Measurements from ENCODE around the gene GNG12. TPM values are rescaled to one million over a fixed set of nuclear protein-coding genes. Genes with fewer than 3 reads are reported as not detected.

Gene GNG12
- total RNA-seq, 1 experiment from 2014 or later = 14.3 TPM

DNA sequence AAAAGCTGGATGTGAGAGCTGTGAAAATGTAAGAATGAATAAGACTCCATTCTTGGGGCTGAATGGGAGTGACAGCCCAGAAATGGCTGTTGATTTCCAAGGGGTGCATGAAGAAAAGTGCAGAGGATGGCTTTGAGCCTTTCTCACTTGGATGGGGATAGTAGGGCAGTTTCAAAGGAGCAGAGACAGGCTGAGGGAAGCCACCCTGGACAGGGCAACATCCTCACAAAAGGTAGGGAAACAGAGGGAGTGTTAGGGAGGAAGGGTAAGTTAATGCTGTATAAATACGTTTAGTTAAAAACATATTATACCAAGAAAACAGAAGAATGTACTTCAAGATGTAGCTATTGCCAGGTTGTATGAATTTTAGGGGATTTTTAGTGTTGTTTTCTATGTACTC is 110.1 kb downstream of the GNG12 start:
- Histone ChIP-seq H2BK5ac (ENCODE audit: insufficient read length, low read length) (no peak overlapping the region), H3K4me1 (ENCODE audit: insufficient read depth, low read length) (peaks cover 3% of the 10 kb centered on the region), H2BK12ac (ENCODE audit: insufficient read length, low read depth, low read length) (no peak overlapping the region), H3T11ph (ENCODE audit: low read length) (no peak overlapping the region), H3K56ac (ENCODE audit: insufficient read length, low read depth, low read length) (no peak overlapping the region), H3K27me3 (ENCODE audit: insufficient read depth, low read length) (no peaks in the 10 kb centered on the region), H3K18ac (ENCODE audit: insufficient read length, low read depth, low read length) (no peak overlapping the region), H3K9me3 (ENCODE audit: control insufficient read depth, low read depth, low read length) (no peaks in the 10 kb centered on the region), H2BK15ac (ENCODE audit: low read depth, low read length) (no peak overlapping the region), H3K79me1 (ENCODE audit: insufficient read depth, low read depth, low read length, poor library complexity, severe bottlenecking) (no peaks in the 10 kb centered on the region), H2AK5ac (ENCODE audit: insufficient read length, low read length) (no peak overlapping the region), H3K23ac (ENCODE audit: insufficient read length, low read depth, low read length) (no peak overlapping the region), H4K20me1 (ENCODE audit: control insufficient read depth, insufficient read depth, insufficient read length) (no peaks in the 10 kb centered on the region), H2BK20ac (ENCODE audit: low read depth, low read length, poor library complexity, severe bottlenecking) (no peak overlapping the region), H2BK120ac (ENCODE audit: low read depth, low read length, poor library complexity, severe bottlenecking) (no peak overlapping the region), H3K14ac (ENCODE audit: insufficient read depth, low read length) (no peak overlapping the region), H2AFZ (ENCODE audit: low read length) (no peak overlapping the region), H3K4ac (ENCODE audit: low read depth, low read length) (no peak overlapping the region), H4K5ac (ENCODE audit: insufficient read length, low read depth, low read length) (no peak overlapping the region), H4K91ac (ENCODE audit: insufficient read length, low read depth, low read length) (no peak overlapping the region), H3K4me2 (ENCODE audit: insufficient read depth, insufficient read length, low read length) (no peak overlapping the region), H3K9ac (ENCODE audit: extremely low read depth, insufficient read length, low read length) (no peak overlapping the region), H3K27ac (ENCODE audit: insufficient read length, low read depth, low read length) (no peak overlapping the region), H4K8ac (replicated peaks; ENCODE audit: insufficient read length, low read depth, low read length) (no peak overlapping the region), H3K79me2 (ENCODE audit: insufficient read depth, low read length) (no peaks in the 10 kb centered on the region), H3K23me2 (ENCODE audit: insufficient read length, low read depth, low read length, poor library complexity, severe bottlenecking) (no peaks in the 10 kb centered on the region)
- TF ChIP-seq, protein P1, sequence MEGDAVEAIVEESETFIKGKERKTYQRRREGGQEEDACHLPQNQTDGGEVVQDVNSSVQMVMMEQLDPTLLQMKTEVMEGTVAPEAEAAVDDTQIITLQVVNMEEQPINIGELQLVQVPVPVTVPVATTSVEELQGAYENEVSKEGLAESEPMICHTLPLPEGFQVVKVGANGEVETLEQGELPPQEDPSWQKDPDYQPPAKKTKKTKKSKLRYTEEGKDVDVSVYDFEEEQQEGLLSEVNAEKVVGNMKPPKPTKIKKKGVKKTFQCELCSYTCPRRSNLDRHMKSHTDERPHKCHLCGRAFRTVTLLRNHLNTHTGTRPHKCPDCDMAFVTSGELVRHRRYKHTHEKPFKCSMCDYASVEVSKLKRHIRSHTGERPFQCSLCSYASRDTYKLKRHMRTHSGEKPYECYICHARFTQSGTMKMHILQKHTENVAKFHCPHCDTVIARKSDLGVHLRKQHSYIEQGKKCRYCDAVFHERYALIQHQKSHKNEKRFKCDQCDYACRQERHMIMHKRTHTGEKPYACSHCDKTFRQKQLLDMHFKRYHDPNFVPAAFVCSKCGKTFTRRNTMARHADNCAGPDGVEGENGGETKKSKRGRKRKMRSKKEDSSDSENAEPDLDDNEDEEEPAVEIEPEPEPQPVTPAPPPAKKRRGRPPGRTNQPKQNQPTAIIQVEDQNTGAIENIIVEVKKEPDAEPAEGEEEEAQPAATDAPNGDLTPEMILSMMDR (conservative IDR thresholded peaks at IDR 0.05) = no peak
- Mint-ChIP-seq H3K36me3 (ENCODE audit: insufficient read depth in 1 of 3, low read depth in 3 of 3) (no peaks in the 10 kb centered on the region), H3K4me1 (peaks cover 8 to 13% of the 10 kb centered on the region in 2 experiments), H3K27me3 (ENCODE audit: low read depth) (no peaks in the 10 kb centered on the region), H3K4me3 (no peak overlapping the region), H3K27ac (no peak overlapping the region), H3K9me3 (no peaks in the 10 kb centered on the region)
- DNase-seq = no peak
- no CpG with 5 or more reads among the region's 1 CpG for WGBS (ENCODE audit: extremely low coverage, insufficient read length, low lambda C conversion rate)

All from H9 (cell line).